SK-N-SH (cell line): ENCODE measurements around the gene ARF1. TPM values are rescaled to one million over a fixed set of nuclear protein-coding genes. Genes with fewer than 3 reads are reported as not detected.
A peak's percentile ranks its signal among the peaks of the same experiment; 100 is the strongest.

Experiments used
- CTCF ChIA-PET: fragments of 300-600, 350-600 bp; formaldehyde crosslinking; extraction: SDS; loops from one replicate; lab custom pipeline; 2021; lab: Yijun Ruan, JAX
- POLR2A ChIA-PET: fragments of 350-600 bp; sonication (Branson Sonifier 250); formaldehyde crosslinking; extraction: SDS; loops from one replicate; lab custom pipeline; 2020; ENCODE audit warnings: antibody characterized with exemption, inconsistent platforms; lab: Yijun Ruan, JAX
- DNase-seq: peaks from one replicate; pipeline ENCODE4 v3.0.0; 2012
- H2AFZ ChIP-seq: fragments of 200-600 bp; sonication (generic); 2 replicates; pipeline ENCODE4 v1.8.1; 2016; ENCODE audit warnings: antibody characterized with exemption, mild to moderate bottlenecking, low read depth
- H3F3A ChIP-seq: fragments of 200-600 bp; sonication (generic); replicated peaks from 2 replicates; pipeline ENCODE3; 2016; ENCODE audit warnings: antibody characterized with exemption, mild to moderate bottlenecking; ENCODE audit not compliant: insufficient read depth
- H3K27ac ChIP-seq, 2 experiments: fragments of 200-500 bp in 1 of 2; fragments of 200-600 bp in 1 of 2; sonication (Bioruptor generic) in 1 of 2; sonication (generic), shearing (Covaris generic) in 1 of 2; 2 replicates each; pipeline versions ENCODE4 v1.5.1 to v1.6.1; 2014 to 2016; ENCODE audit warnings: low read depth in 2 of 2, inconsistent platforms in 1 of 2, low read length in 1 of 2, mild to moderate bottlenecking in 1 of 2, mixed read lengths in 1 of 2
- H3K27me3 ChIP-seq: fragments of 200-600 bp; sonication (generic), shearing (Covaris generic); 2 replicates; pipeline ENCODE4 v1.6.1; 2016; ENCODE audit warnings: mixed run types; ENCODE audit not compliant: insufficient read depth
- H3K36me3 ChIP-seq, 2 experiments: fragments of 200-500 bp in 1 of 2; fragments of 200-600 bp in 1 of 2; sonication (Bioruptor generic) in 1 of 2; sonication (generic) in 1 of 2; replicated peaks in 1 of 2; 2 replicates each; pipeline versions ENCODE3 to v1.5.1; 2014 to 2016; ENCODE audit warnings: low read length in 1 of 2, mild to moderate bottlenecking in 1 of 2; ENCODE audit not compliant: insufficient read depth in 2 of 2, control insufficient read depth in 1 of 2
- H3K4me1 ChIP-seq, 2 experiments: fragments of 200-500 bp in 1 of 2; fragments of 200-600 bp in 1 of 2; sonication (Bioruptor generic) in 1 of 2; sonication (generic), shearing (Covaris generic) in 1 of 2; 2 replicates each; pipeline versions ENCODE4 v1.5.1 to v1.6.1; 2014 to 2016; ENCODE audit warnings: low read depth in 1 of 2, low read length in 1 of 2, mixed run types in 1 of 2; ENCODE audit not compliant: insufficient read depth in 2 of 2, control insufficient read depth in 1 of 2
- H3K4me2 ChIP-seq: fragments of 200-600 bp; sonication (generic), shearing (Covaris generic); 2 replicates; pipeline ENCODE4 v1.6.1; 2017; ENCODE audit warnings: mixed run types
- H3K4me3 ChIP-seq, 2 experiments: fragments of 200-500 bp in 1 of 2; fragments of 200-600 bp in 1 of 2; sonication (Bioruptor generic) in 1 of 2; sonication (generic), shearing (Covaris generic) in 1 of 2; 2 replicates each; pipeline versions ENCODE4 v1.5.1 to v1.8.1; 2014 to 2016; ENCODE audit warnings: low read depth in 2 of 2, inconsistent platforms in 1 of 2, low read length in 1 of 2, mild to moderate bottlenecking in 1 of 2, mixed read lengths in 1 of 2, moderate library complexity in 1 of 2
- H3K79me2 ChIP-seq: fragments of 200-600 bp; sonication (generic); 2 replicates; pipeline ENCODE4 v1.8.1; 2017; ENCODE audit warnings: mild to moderate bottlenecking; ENCODE audit not compliant: insufficient read depth
- H3K9ac ChIP-seq: fragments of 200-600 bp; sonication (generic); 2 replicates; pipeline ENCODE4 v1.6.1; 2017; ENCODE audit warnings: mixed run types
- H3K9me2 ChIP-seq: fragments of 200-600 bp; sonication (generic); 2 replicates; pipeline ENCODE4 v1.6.1; 2017; ENCODE audit warnings: mixed run types
- H3K9me3 ChIP-seq: fragments of 200-600 bp; sonication (generic); 2 replicates; pipeline ENCODE4 v1.6.1; 2017; ENCODE audit warnings: mixed run types, mild to moderate bottlenecking, moderate library complexity
- H4K20me1 ChIP-seq: fragments of 200-600 bp; sonication (generic); 2 replicates; pipeline ENCODE4 v1.6.1; 2017; ENCODE audit warnings: mild to moderate bottlenecking, mixed run types; ENCODE audit not compliant: insufficient read depth
- CHD2 ChIP-seq: fragments of 150-350 bp; IDR thresholded peaks from 2 replicates; pipeline ENCODE4 v1.6.1; 2018; ENCODE audit warnings: low read length; ENCODE audit not compliant: partially characterized antibody
- CTCF ChIP-seq: fragments of 200-600 bp; sonication (generic); IDR thresholded peaks from 2 replicates; pipeline ENCODE4 v1.6.1; 2017; ENCODE audit warnings: antibody characterized with exemption, mild to moderate bottlenecking, moderate library complexity
- ELF1 ChIP-seq: IDR thresholded peaks from 2 replicates; pipeline ENCODE4 v1.4.0; 2012
- EP300 ChIP-seq, 2 experiments: IDR thresholded peaks; 2 replicates each; pipeline versions ENCODE4 v1.4.0 to v1.6.1; 2012; ENCODE audit warnings: borderline replicate concordance in 1 of 2, low read depth in 1 of 2, low read length in 1 of 2
- EZH2phosphoT487 ChIP-seq: fragments of 200-600 bp; sonication (generic); IDR thresholded peaks from 2 replicates; pipeline ENCODE4 v1.6.1; 2017; ENCODE audit warnings: low read depth, mixed run types, mild to moderate bottlenecking, antibody characterized with exemption, moderate library complexity, borderline replicate concordance
- FOSL2 ChIP-seq: IDR thresholded peaks from 2 replicates; pipeline ENCODE4 v1.4.0; 2012; ENCODE audit warnings: low read depth, mild to moderate bottlenecking, moderate library complexity, borderline replicate concordance
- GABPA ChIP-seq: IDR thresholded peaks from 2 replicates; pipeline ENCODE4 v1.4.0; 2012; ENCODE audit warnings: low read depth, mild to moderate bottlenecking
- IRF3 ChIP-seq: fragments of 150-350 bp; IDR thresholded peaks from 2 replicates; pipeline ENCODE4 v1.6.1; 2016; ENCODE audit warnings: mild to moderate bottlenecking, low read depth, low read length
- MAX ChIP-seq: IDR thresholded peaks from 2 replicates; pipeline ENCODE4 v1.4.0; 2012; ENCODE audit warnings: low read depth
- MEF2A ChIP-seq: IDR thresholded peaks from 2 replicates; pipeline ENCODE4 v1.4.0; 2012; ENCODE audit warnings: low read depth, borderline replicate concordance
- NRF1 ChIP-seq: IDR thresholded peaks from 2 replicates; pipeline ENCODE4 v1.6.1; 2012; ENCODE audit warnings: low read depth, mild to moderate bottlenecking, low read length
- PBX3 ChIP-seq: IDR thresholded peaks from 2 replicates; pipeline ENCODE4; 2012
- POLR2AphosphoS5 ChIP-seq: IDR thresholded peaks from 2 replicates; pipeline ENCODE4 v1.6.1; 2012; ENCODE audit warnings: low read depth, low read length
- RCOR1 ChIP-seq: fragments of 150-350 bp; IDR thresholded peaks from 2 replicates; pipeline ENCODE4 v1.6.1; 2017; ENCODE audit warnings: antibody characterized with exemption, low read length
- REST ChIP-seq: IDR thresholded peaks from 2 replicates; pipeline ENCODE4 v1.6.1; 2012; ENCODE audit warnings: mild to moderate bottlenecking, low read depth, low read length, moderate library complexity
- RFX5 ChIP-seq: IDR thresholded peaks from 2 replicates; pipeline ENCODE4 v1.6.1; 2012; ENCODE audit warnings: mild to moderate bottlenecking, improper control_type of control experiment, low read length
- SIN3A ChIP-seq: IDR thresholded peaks from 2 replicates; pipeline ENCODE4 v1.6.1; 2012; ENCODE audit warnings: low read depth, mild to moderate bottlenecking, low read length, moderate library complexity, borderline replicate concordance
- SMC3 ChIP-seq: IDR thresholded peaks from 2 replicates; pipeline ENCODE4 v1.6.1; 2012; ENCODE audit warnings: low read depth, low read length, improper control_type of control experiment
- TAF1 ChIP-seq: IDR thresholded peaks from 2 replicates; pipeline ENCODE4 v1.6.1; 2012; ENCODE audit warnings: low read depth, mild to moderate bottlenecking, low read length, moderate library complexity, borderline replicate concordance
- TCF12 ChIP-seq: IDR thresholded peaks from 2 replicates; pipeline ENCODE4 v1.4.0; 2012
- ZBTB33 ChIP-seq: IDR thresholded peaks from 2 replicates; pipeline ENCODE4 v1.4.0; 2012; ENCODE audit warnings: low read depth, borderline replicate concordance
- WGBS: methylation state at CpG from one replicate; pipeline ENCODE4 v1.1.6; 2017; ENCODE audit warnings: low lambda C conversion rate; 5-methylcytosine and 5-hydroxymethylcytosine counted together
- polyA plus RNA-seq, 3 experiments: library from polyadenylated mRNA; depleted of rRNA; stranded (reverse); fragments of >200 nt; gene quantifications; 2 replicates each; pipeline ENCODE4 v1.2.3, GENCODE V29; 2012

ARF1 gene
- polyA plus RNA-seq, 1 of the 3 experiments (the other 2 are of a cell fraction), result 713 TPM

- CTCF ChIA-PET, result interaction anchor here (1.9 to 4.5 kb wide), 2 partner anchors 9 to 26 kb away, joined by 10 to 22 read pairs; partner anchors contain the start of gene IBA57
- Histone ChIP-seq H3K9me3 (no peaks in the 10 kb centered on the region), H3K27ac (peak within 1 kb of the TSS; percentile 84 to 89), H3F3A (no peaks in the 10 kb centered on the region), H2AFZ (peak within 1 kb of the TSS; percentile 87), H3K27me3 (peaks cover 23% of the 10 kb centered on the region; the same call in 1 of the 2 replicates), H3K79me2 (peaks cover 50% of the 10 kb centered on the region), H3K36me3 (peaks cover 1 to 4% of the 10 kb centered on the region in 2 experiments), H4K20me1 (peaks cover 44% of the 10 kb centered on the region), H3K4me2 (peak within 1 kb of the TSS; percentile 100), H3K4me3 (peak within 1 kb of the TSS; percentile 87 to 99), H3K9ac (peak within 1 kb of the TSS; percentile 98), H3K4me1 (peaks cover 23% of the 10 kb centered on the region in 2 experiments; a peak in 2 of 4 replicates), H3K9me2 (no peaks in the 10 kb centered on the region)
- 4% methylated on average over 13 of the region's 95 CpGs for WGBS
- peak; percentile 97 for DNase-seq
- POLR2A ChIA-PET, result interaction anchor here (0.5 to 1.0 kb wide), 5 partner anchors 12 to 324 kb away, joined by 3 to 6 read pairs (median 4); partner anchors contain the start of genes IBA57 and TRIM11
- peak; percentile 81 for TF ChIP-seq ELF1
- TF ChIP-seq SIN3A, result peak; percentile 88; the same call in 1 of the 2 replicates
- peak; percentile 56; the same call in 1 of the 2 replicates for TF ChIP-seq REST
- TF ChIP-seq EP300 (IDR thresholded peaks at IDR 0.05; ENCODE audit: borderline replicate concordance in 1 of 2, low read depth in 1 of 2, low read length in 1 of 2), result no peak
- TF ChIP-seq TAF1, result peak; percentile 29; the same call in 1 of the 2 replicates
- TF ChIP-seq CHD2, result peak; percentile 42
- TF ChIP-seq FOSL2, result no peak
- TF ChIP-seq RFX5, result peak; percentile 85
- no peak for TF ChIP-seq SMC3
- peak; percentile 95 for TF ChIP-seq PBX3
- no peak for TF ChIP-seq EZH2phosphoT487
- TF ChIP-seq ZBTB33, result no peak
- no peak for TF ChIP-seq TCF12
- 0 out of 2 replicates have a peak, but pooled peaks have one; percentile 7 for TF ChIP-seq RCOR1
- peak; percentile 62 for TF ChIP-seq MAX
- TF ChIP-seq POLR2AphosphoS5, result peak; percentile 64
- peak; percentile 70 for TF ChIP-seq GABPA
- TF ChIP-seq MEF2A, result no peak
- peak; percentile 71 for TF ChIP-seq NRF1
- no peak; the same call in 1 of the 2 replicates for TF ChIP-seq CTCF
- TF ChIP-seq IRF3, result 0 out of 2 replicates have a peak, but pooled peaks have one; percentile 23
Observed at GRCh38 chr1:228139931-228140723, 57.6 kb downstream of the ARF1 start, which contains the start of gene GUK1. GUK1 (plus strand) TSS chr1:228140279; CDS start chr1:228140303, 24 bp downstream.
